ENCODE results near the gene VEZF1. TPM values are rescaled to one million over a fixed set of nuclear protein-coding genes. Genes with fewer than 3 reads are reported as not detected.

VEZF1 gene
- total RNA-seq, 1 donor from 2014 or later: 110 TPM

GRCh38 chr17:57984261-57984890 is 3.7 kb downstream of the VEZF1 start:
- H3K36me3 Mint-ChIP-seq (ENCODE audit: insufficient read depth): peaks cover 20% of the 10 kb centered on the region
- peaks cover 52% of the 10 kb centered on the region for H3K4me1 Mint-ChIP-seq (ENCODE audit: low read depth)
- TF ChIP-seq CTCF (IDR thresholded peaks at IDR 0.05; ENCODE audit: unreplicated experiment): no peak
- H3K9me3 Mint-ChIP-seq (ENCODE audit: low read depth): no peaks in the 10 kb centered on the region
- peak overlapping the region; percentile 46 for H3K4me3 Mint-ChIP-seq (ENCODE audit: low read depth)
- peak overlapping the region; percentile 73 for H3K27ac Mint-ChIP-seq
- H3K27me3 Mint-ChIP-seq: no peaks in the 10 kb centered on the region
- DNase-seq (ENCODE audit: low spot score, unreplicated experiment): no peak

- Mint-ChIP-seq H3K27ac (no peak overlapping the region), H3K36me3 (ENCODE audit: insufficient read depth) (peaks cover 24% of the 10 kb centered on the region), H3K27me3 (no peaks in the 10 kb centered on the region), H3K4me3 (ENCODE audit: low read depth) (no peak overlapping the region), H3K9me3 (ENCODE audit: low read depth) (no peaks in the 10 kb centered on the region), H3K4me1 (ENCODE audit: low read depth) (peaks cover 44% of the 10 kb centered on the region)
- DNase-seq (ENCODE audit: low spot score, unreplicated experiment): no peak
- no peak for TF ChIP-seq CTCF (IDR thresholded peaks at IDR 0.05; ENCODE audit: unreplicated experiment)
Observed at GRCh38 chr17:57983446-57983845, 4.6 kb downstream of the VEZF1 start.

GRCh38 chr17:57982452-57983170 is 5.4 kb downstream of the VEZF1 start:
- no peak for TF ChIP-seq CTCF (IDR thresholded peaks at IDR 0.05; ENCODE audit: unreplicated experiment)
- Mint-ChIP-seq H3K9me3 (ENCODE audit: low read depth) (no peaks in the 10 kb centered on the region), H3K27me3 (no peaks in the 10 kb centered on the region), H3K4me1 (ENCODE audit: low read depth) (peaks cover 44% of the 10 kb centered on the region), H3K36me3 (ENCODE audit: insufficient read depth) (peaks cover 31% of the 10 kb centered on the region), H3K27ac (no peak overlapping the region), H3K4me3 (ENCODE audit: low read depth) (no peak overlapping the region)
- DNase-seq (ENCODE audit: low spot score, unreplicated experiment): no peak

- no peaks in the 10 kb centered on the region for H3K9me3 Mint-ChIP-seq (ENCODE audit: low read depth)
- no peak overlapping the region for H3K4me3 Mint-ChIP-seq (ENCODE audit: low read depth)
- peaks cover 43% of the 10 kb centered on the region for H3K4me1 Mint-ChIP-seq (ENCODE audit: low read depth)
- no peak overlapping the region for H3K27ac Mint-ChIP-seq
- H3K27me3 Mint-ChIP-seq: no peaks in the 10 kb centered on the region
- peaks cover 41% of the 10 kb centered on the region for H3K36me3 Mint-ChIP-seq (ENCODE audit: insufficient read depth)
- no peak for TF ChIP-seq CTCF (IDR thresholded peaks at IDR 0.05; ENCODE audit: unreplicated experiment)
- DNase-seq (ENCODE audit: low spot score, unreplicated experiment): no peak
Observed at GRCh38 chr17:57980522-57980921, 7.5 kb downstream of the VEZF1 start.

- Mint-ChIP-seq H3K27ac (no peak overlapping the region), H3K36me3 (ENCODE audit: insufficient read depth) (peaks cover 50% of the 10 kb centered on the region), H3K9me3 (ENCODE audit: low read depth) (no peaks in the 10 kb centered on the region), H3K27me3 (no peaks in the 10 kb centered on the region), H3K4me1 (ENCODE audit: low read depth) (peaks cover 37% of the 10 kb centered on the region), H3K4me3 (ENCODE audit: low read depth) (no peak overlapping the region)
- no peak for TF ChIP-seq CTCF (IDR thresholded peaks at IDR 0.05; ENCODE audit: unreplicated experiment)
- DNase-seq (ENCODE audit: low spot score, unreplicated experiment): no peak
Observed at GRCh38 chr17:57979076-57979475, 9.0 kb downstream of the VEZF1 start.
